ENCODE results near the gene KCNJ12. TPM values are rescaled to one million over a fixed set of nuclear protein-coding genes. Genes with fewer than 3 reads are reported as not detected.
A peak's percentile ranks its signal among the peaks of the same experiment; 100 is the strongest.

KCNJ12 gene
- total and polyA plus RNA-seq, 2 donors from 2014 or later = 3.1 to 3.4 TPM

- H3K27ac ChIP-seq (ENCODE audit: low read depth in 2 of 2, low read length in 2 of 2) = no peak overlapping the region
- no peak for TF ChIP-seq CTCF (IDR thresholded peaks at IDR 0.05; ENCODE audit: borderline replicate concordance, extremely low read depth, insufficient read depth)
- peaks cover 5% of the 10 kb centered on the region for H3K27me3 ChIP-seq (ENCODE audit: control insufficient read depth, insufficient read depth, low read length)
- FAIRE-seq (no peak), DNase-seq (peak in 1 of 5 donors; percentile 22)
- H3K4me3 ChIP-seq (ENCODE audit: low read length in 3 of 3) = no peak overlapping the region
- intact Hi-C loops (cut with DNase I) = no loop called here
- H3K36me3 ChIP-seq (ENCODE audit: control insufficient read depth in 2 of 3, insufficient read depth in 3 of 3, low read length in 3 of 3) = no peaks in the 10 kb centered on the region
- peaks cover 0 to 8% (median 0%) of the 10 kb centered on the region in 3 donors for H3K4me1 ChIP-seq (ENCODE audit: control insufficient read depth in 2 of 3, insufficient read depth in 2 of 3, low read depth in 1 of 3, low read length in 3 of 3)
- no peak overlapping the region for H3K9ac ChIP-seq (ENCODE audit: low read length in 3 of 3)
- H3K9me3 ChIP-seq (ENCODE audit: control insufficient read depth in 2 of 3, insufficient read depth in 1 of 3, low read length in 3 of 3) = no peaks in the 10 kb centered on the region
Observed at GRCh38 chr17:21374441-21375161, 1.6 kb upstream of the KCNJ12 start.

DNA sequence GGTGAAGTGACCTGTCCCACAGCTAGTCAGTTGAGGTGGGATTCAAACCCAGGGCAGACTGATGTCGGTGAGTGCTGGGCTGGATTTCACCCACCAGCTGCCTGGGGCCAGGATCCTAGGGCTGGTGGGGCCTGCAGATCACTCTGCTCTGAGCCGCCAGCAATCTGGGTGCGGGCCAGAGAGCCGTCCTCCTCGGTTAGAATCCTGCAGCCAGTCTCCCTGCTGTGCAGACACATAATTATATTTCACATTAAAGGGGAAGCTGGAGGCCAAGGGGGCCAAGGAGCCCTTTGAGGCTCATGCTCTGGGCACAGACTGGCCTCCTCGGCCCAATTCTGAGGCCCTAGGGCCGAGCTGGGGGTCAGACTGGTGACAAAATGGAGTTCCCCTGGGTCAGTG lies 996 bp upstream of the KCNJ12 start:
- intact Hi-C loops (cut with DNase I) = no loop called here
- Histone ChIP-seq H3K4me1 (ENCODE audit: control insufficient read depth in 2 of 3, insufficient read depth in 2 of 3, low read depth in 1 of 3, low read length in 3 of 3) (peaks cover 0 to 8% (median 0%) of the 10 kb centered on the region in 3 donors), H3K9ac (ENCODE audit: low read length in 3 of 3) (no peak overlapping the region), H3K27me3 (ENCODE audit: control insufficient read depth, insufficient read depth, low read length) (peaks cover 5% of the 10 kb centered on the region), H3K4me3 (ENCODE audit: low read length in 3 of 3) (no peak overlapping the region), H3K9me3 (ENCODE audit: control insufficient read depth in 2 of 3, insufficient read depth in 1 of 3, low read length in 3 of 3) (no peaks in the 10 kb centered on the region), H3K27ac (ENCODE audit: low read depth in 2 of 2, low read length in 2 of 2) (no peak overlapping the region), H3K36me3 (ENCODE audit: control insufficient read depth in 2 of 3, insufficient read depth in 3 of 3, low read length in 3 of 3) (no peaks in the 10 kb centered on the region)
- DNase-seq (no peak), FAIRE-seq (no peak)
- no peak for TF ChIP-seq CTCF (IDR thresholded peaks at IDR 0.05; ENCODE audit: borderline replicate concordance, extremely low read depth, insufficient read depth)

DNA sequence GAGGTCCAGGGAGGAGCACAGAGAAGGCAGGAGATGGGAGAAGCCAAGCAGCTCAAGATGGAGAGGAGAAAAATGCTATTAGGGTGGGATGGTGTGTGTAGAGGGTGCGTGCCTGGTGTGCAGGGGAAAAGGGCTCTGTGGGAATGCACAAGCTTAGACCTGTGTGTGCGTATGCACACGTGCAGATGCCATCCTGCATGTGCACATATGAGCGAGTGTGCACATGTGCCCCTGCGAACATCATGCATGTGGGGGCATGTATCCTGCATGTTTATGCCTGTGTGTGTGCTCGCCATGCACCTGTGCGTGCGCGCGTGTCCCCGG lies 438 bp upstream of the KCNJ12 start:
- DNase-seq (no peak), FAIRE-seq (no peak)
- Histone ChIP-seq H3K27ac (ENCODE audit: low read depth in 2 of 2, low read length in 2 of 2) (no peak overlapping the region), H3K27me3 (ENCODE audit: control insufficient read depth, insufficient read depth, low read length) (peaks cover 5% of the 10 kb centered on the region), H3K4me3 (ENCODE audit: low read length in 3 of 3) (peak overlapping the region in 1 of 3 donors; percentile 20), H3K36me3 (ENCODE audit: control insufficient read depth in 2 of 3, insufficient read depth in 3 of 3, low read length in 3 of 3) (no peaks in the 10 kb centered on the region), H3K9me3 (ENCODE audit: control insufficient read depth in 2 of 3, insufficient read depth in 1 of 3, low read length in 3 of 3) (no peaks in the 10 kb centered on the region), H3K4me1 (ENCODE audit: control insufficient read depth in 2 of 3, insufficient read depth in 2 of 3, low read depth in 1 of 3, low read length in 3 of 3) (peaks cover 0 to 8% (median 0%) of the 10 kb centered on the region in 3 donors), H3K9ac (ENCODE audit: low read length in 3 of 3) (no peak overlapping the region)
- TF ChIP-seq CTCF (IDR thresholded peaks at IDR 0.05; ENCODE audit: borderline replicate concordance, extremely low read depth, insufficient read depth) = no peak
- intact Hi-C loops (cut with DNase I) = no loop called here

All from kidney (tissue), 14 donors.